ENCODE measurements around the gene COLQ. TPM values are rescaled to one million over a fixed set of nuclear protein-coding genes. Genes with fewer than 3 reads are reported as not detected.

The COLQ gene
- total RNA-seq, 2 experiments from 2014 or later, result 0.25 to 0.62 TPM

- H3K4me3 Mint-ChIP-seq, result no peak overlapping the region
- H3K4me1 Mint-ChIP-seq (ENCODE audit: low read depth), result no peaks in the 10 kb centered on the region
- H3K27ac Mint-ChIP-seq, result no peak overlapping the region
- peaks cover 2% of the 10 kb centered on the region for H3K36me3 Mint-ChIP-seq (ENCODE audit: low read depth)
- no peaks in the 10 kb centered on the region for H3K9me3 Mint-ChIP-seq
- CTCF ChIA-PET, result no interaction called here
- intact Hi-C loops (cut with micrococcal nuclease), result no loop called here
- no peaks in the 10 kb centered on the region for H3K27me3 Mint-ChIP-seq (ENCODE audit: low read depth)
- DNase-seq, result no peak
Measured at GRCh38 chr3:15449489-15450224, 71.8 kb downstream of the COLQ start.

DNA sequence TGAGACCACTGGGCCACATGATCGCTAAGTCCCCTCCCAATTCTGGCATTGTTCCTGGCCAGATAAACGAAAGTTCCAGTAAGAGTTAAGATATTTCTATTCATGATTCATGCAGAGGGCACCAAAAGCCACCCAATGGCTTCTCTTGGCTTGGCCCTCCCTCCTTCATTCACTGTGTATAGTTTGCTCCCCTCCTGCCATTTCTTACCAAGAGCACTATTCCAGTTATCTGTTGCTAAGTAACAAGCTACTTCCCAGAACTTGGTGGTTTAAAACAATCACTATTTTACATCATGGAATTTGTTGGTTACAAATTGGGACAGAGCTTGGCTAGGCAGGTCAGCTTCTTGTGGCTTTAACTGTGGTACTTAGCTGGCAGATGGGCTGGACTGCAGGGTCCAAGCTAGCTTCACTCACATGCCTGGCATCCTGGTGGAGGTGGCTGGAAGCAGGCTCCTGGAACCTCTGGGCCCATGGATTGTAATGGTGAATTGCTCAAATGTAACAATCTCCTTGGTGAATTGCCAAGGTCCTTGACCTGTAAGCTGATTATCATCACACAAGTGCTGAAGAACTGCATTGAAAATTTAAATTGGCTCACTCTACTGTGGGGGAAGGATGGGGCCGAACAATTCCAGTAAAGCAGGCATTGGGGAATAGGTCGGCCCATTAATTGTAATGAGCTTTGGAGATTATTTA is 77.5 kb downstream of the COLQ start:
- peaks cover 31% of the 10 kb centered on the region for H3K36me3 Mint-ChIP-seq (ENCODE audit: low read depth)
- intact Hi-C loops (cut with micrococcal nuclease), result no loop called here
- H3K4me3 Mint-ChIP-seq, result no peak overlapping the region
- DNase-seq, result no peak
- no peak overlapping the region for H3K27ac Mint-ChIP-seq
- CTCF ChIA-PET, result interaction anchor here (0.6 to 0.7 kb wide), 5 partner anchors 13 to 552 kb away, joined by 3 read pairs; no protein-coding TSS in a partner anchor
- H3K4me1 Mint-ChIP-seq (ENCODE audit: low read depth), result peaks cover 1% of the 10 kb centered on the region
- H3K27me3 Mint-ChIP-seq (ENCODE audit: low read depth), result no peaks in the 10 kb centered on the region
- no peaks in the 10 kb centered on the region for H3K9me3 Mint-ChIP-seq

GRCh38 chr3:15440891-15441290 is 80.6 kb downstream of the COLQ start:
- H3K4me3 Mint-ChIP-seq, result no peak overlapping the region
- peaks cover 1% of the 10 kb centered on the region for H3K4me1 Mint-ChIP-seq (ENCODE audit: low read depth)
- DNase-seq, result no peak
- CTCF ChIA-PET, result interaction anchor here (0.6 kb wide), 1 partner anchor 900 kb away, joined by 3 read pairs; no protein-coding TSS in a partner anchor
- no peak overlapping the region for H3K27ac Mint-ChIP-seq
- intact Hi-C loops (cut with micrococcal nuclease), result no loop called here
- H3K27me3 Mint-ChIP-seq (ENCODE audit: low read depth), result no peaks in the 10 kb centered on the region
- peaks cover 46% of the 10 kb centered on the region for H3K36me3 Mint-ChIP-seq (ENCODE audit: low read depth)
- H3K9me3 Mint-ChIP-seq, result no peaks in the 10 kb centered on the region

DNA sequence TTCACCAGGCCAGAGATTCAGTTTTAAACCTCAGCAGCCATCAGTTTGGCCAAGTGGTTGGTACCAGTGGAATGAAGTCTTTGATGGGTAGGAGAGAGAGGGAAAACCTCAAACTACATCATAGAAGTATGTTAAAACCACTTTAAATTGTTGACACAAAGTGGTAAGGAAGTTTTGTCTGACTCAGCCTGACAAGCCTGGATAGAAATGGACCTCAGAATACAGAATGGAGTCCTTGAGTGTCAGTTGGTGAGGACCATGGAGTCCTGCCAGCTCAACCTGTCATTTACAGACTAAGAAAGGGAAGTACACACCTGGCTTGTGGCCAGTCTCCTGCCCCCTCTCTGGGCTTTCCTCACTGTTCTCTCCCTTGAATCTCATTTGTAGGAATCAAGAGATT is 82.0 kb downstream of the COLQ start:
- DNase-seq, result no peak
- Mint-ChIP-seq H3K9me3 (no peaks in the 10 kb centered on the region), H3K27ac (no peak overlapping the region), H3K4me3 (no peak overlapping the region), H3K27me3 (ENCODE audit: low read depth) (no peaks in the 10 kb centered on the region), H3K4me1 (ENCODE audit: low read depth) (peaks cover 1% of the 10 kb centered on the region), H3K36me3 (ENCODE audit: low read depth) (peaks cover 46% of the 10 kb centered on the region)
- intact Hi-C loops (cut with micrococcal nuclease), result no loop called here
- CTCF ChIA-PET, result no interaction called here

- no peaks in the 10 kb centered on the region for H3K9me3 Mint-ChIP-seq
- CTCF ChIA-PET, result no interaction called here
Measured at GRCh38 chr3:15438983-15439382, 82.5 kb downstream of the COLQ start.

DNA sequence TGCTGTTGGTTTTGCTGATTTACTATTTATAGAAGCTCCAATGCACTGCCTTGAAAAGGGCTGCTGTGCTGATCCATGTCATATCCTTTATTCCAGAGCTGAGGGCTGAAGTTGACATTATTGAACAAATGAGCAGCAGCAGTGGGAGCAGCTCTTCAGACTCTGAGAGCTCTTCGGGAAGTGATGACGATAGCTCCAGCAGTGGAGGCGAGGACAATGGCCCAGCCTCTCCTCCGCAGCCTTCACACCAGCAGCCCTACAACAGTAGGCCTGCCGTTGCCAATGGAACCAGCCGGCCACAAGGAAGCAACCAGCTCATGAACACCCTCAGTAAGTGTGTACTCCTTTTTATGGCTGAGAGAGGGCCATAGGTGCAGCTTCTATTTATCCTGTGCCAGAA is 85.3 kb downstream of the COLQ start:
- H3K36me3 Mint-ChIP-seq (ENCODE audit: low read depth), result peaks cover 42% of the 10 kb centered on the region
- intact Hi-C loops (cut with micrococcal nuclease), result no loop called here
- H3K27ac Mint-ChIP-seq, result no peak overlapping the region
- CTCF ChIA-PET, result interaction anchor here (0.6 to 0.7 kb wide), 2 partner anchors 24 to 134 kb away, joined by 3 to 4 read pairs; no protein-coding TSS in a partner anchor
- no peak overlapping the region for H3K4me3 Mint-ChIP-seq
- no peak for DNase-seq
- H3K4me1 Mint-ChIP-seq (ENCODE audit: low read depth), result peaks cover 7% of the 10 kb centered on the region
- H3K9me3 Mint-ChIP-seq, result no peaks in the 10 kb centered on the region
- no peaks in the 10 kb centered on the region for H3K27me3 Mint-ChIP-seq (ENCODE audit: low read depth)

More at GRCh38 chr3:15438983-15439382, 82.5 kb downstream of the COLQ start:
- H3K36me3 Mint-ChIP-seq (ENCODE audit: low read depth), result peaks cover 50% of the 10 kb centered on the region
- H3K4me3 Mint-ChIP-seq, result no peak overlapping the region
- H3K27ac Mint-ChIP-seq, result no peak overlapping the region
- peaks cover 1% of the 10 kb centered on the region for H3K4me1 Mint-ChIP-seq (ENCODE audit: low read depth)
- intact Hi-C loops (cut with micrococcal nuclease), result no loop called here
- no peaks in the 10 kb centered on the region for H3K27me3 Mint-ChIP-seq (ENCODE audit: low read depth)
- no peak for DNase-seq

- Mint-ChIP-seq H3K27me3 (ENCODE audit: low read depth) (no peaks in the 10 kb centered on the region), H3K4me3 (no peak overlapping the region), H3K9me3 (no peaks in the 10 kb centered on the region), H3K27ac (no peak overlapping the region), H3K4me1 (ENCODE audit: low read depth) (peaks cover 11% of the 10 kb centered on the region), H3K36me3 (ENCODE audit: low read depth) (peaks cover 30% of the 10 kb centered on the region)
- intact Hi-C loops (cut with micrococcal nuclease), result no loop called here
- CTCF ChIA-PET, result interaction anchor here (0.8 to 1.4 kb wide), 3 partner anchors 16 to 166 kb away, joined by 3 to 4 read pairs (median 3); no protein-coding TSS in a partner anchor
- no peak for DNase-seq
Measured at GRCh38 chr3:15434756-15435155, 86.8 kb downstream of the COLQ start.

GRCh38 chr3:15433531-15433930 is 88.0 kb downstream of the COLQ start:
- intact Hi-C loops (cut with micrococcal nuclease), result no loop called here
- no peaks in the 10 kb centered on the region for H3K27me3 Mint-ChIP-seq (ENCODE audit: low read depth)
- H3K27ac Mint-ChIP-seq, result no peak overlapping the region
- H3K4me3 Mint-ChIP-seq, result no peak overlapping the region
- no peaks in the 10 kb centered on the region for H3K9me3 Mint-ChIP-seq
- peaks cover 24% of the 10 kb centered on the region for H3K36me3 Mint-ChIP-seq (ENCODE audit: low read depth)
- CTCF ChIA-PET, result interaction anchor here (0.6 kb wide), 1 partner anchor 104 kb away, joined by 3 read pairs; no protein-coding TSS in a partner anchor
- no peak for DNase-seq
- H3K4me1 Mint-ChIP-seq (ENCODE audit: low read depth), result peaks cover 21% of the 10 kb centered on the region

DNA sequence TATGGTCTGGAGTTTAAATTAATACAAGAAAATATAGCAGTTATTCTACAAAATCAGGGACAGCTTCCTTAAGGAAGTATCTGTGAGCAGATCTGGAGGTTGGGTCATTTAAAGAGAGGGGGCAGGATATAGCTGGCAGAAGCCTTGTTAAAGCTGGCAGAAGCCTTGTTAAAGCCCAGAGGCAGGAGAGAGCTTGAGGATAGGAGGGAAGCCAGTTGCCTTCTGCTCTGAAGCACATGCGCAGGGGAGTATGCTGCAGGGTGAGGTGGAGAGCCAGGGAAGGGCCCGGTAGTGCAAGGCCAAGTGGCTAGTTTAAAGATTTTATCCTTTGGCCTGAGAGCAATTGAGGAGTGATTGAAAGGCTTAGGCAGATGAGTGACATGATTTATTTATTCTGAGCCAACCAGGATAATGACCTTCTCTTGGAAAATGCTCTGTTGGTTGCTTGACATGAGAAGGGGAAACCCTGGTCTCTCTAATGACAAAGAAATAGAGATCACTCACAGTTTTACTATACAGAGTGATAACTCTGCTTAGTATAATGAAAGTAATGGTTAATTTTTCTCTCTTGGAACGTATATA is 90.2 kb downstream of the COLQ start:
- CTCF ChIA-PET, result interaction anchor here (0.6 to 2.4 kb wide), 4 partner anchors 12 to 262 kb away, joined by 3 to 10 read pairs (median 4); no protein-coding TSS in a partner anchor
- peak overlapping the region; percentile 34 for H3K27ac Mint-ChIP-seq
- intact Hi-C loops (cut with micrococcal nuclease), result no loop called here

GRCh38 chr3:15430624-15431023 is 90.9 kb downstream of the COLQ start:
- H3K4me3 Mint-ChIP-seq, result no peak overlapping the region
- H3K9me3 Mint-ChIP-seq, result no peaks in the 10 kb centered on the region
- CTCF ChIA-PET, result interaction anchor here (0.6 to 2.4 kb wide), 8 partner anchors 13 to 608 kb away, joined by 3 to 10 read pairs (median 4); no protein-coding TSS in a partner anchor
- no peak overlapping the region for H3K27ac Mint-ChIP-seq
- peaks cover 36% of the 10 kb centered on the region for H3K4me1 Mint-ChIP-seq (ENCODE audit: low read depth)
- intact Hi-C loops (cut with micrococcal nuclease), result no loop called here
- H3K36me3 Mint-ChIP-seq (ENCODE audit: low read depth), result peaks cover 19% of the 10 kb centered on the region
- DNase-seq, result no peak
- H3K27me3 Mint-ChIP-seq (ENCODE audit: low read depth), result no peaks in the 10 kb centered on the region

More for the DNA sequence above, 90.2 kb downstream of the COLQ start:
- no peaks in the 10 kb centered on the region for H3K27me3 Mint-ChIP-seq (ENCODE audit: low read depth)
- H3K4me3 Mint-ChIP-seq, result no peak overlapping the region
- peaks cover 20% of the 10 kb centered on the region for H3K36me3 Mint-ChIP-seq (ENCODE audit: low read depth)
- H3K4me1 Mint-ChIP-seq (ENCODE audit: low read depth), result peaks cover 29% of the 10 kb centered on the region
- no peak for DNase-seq
- no peaks in the 10 kb centered on the region for H3K9me3 Mint-ChIP-seq

DNA sequence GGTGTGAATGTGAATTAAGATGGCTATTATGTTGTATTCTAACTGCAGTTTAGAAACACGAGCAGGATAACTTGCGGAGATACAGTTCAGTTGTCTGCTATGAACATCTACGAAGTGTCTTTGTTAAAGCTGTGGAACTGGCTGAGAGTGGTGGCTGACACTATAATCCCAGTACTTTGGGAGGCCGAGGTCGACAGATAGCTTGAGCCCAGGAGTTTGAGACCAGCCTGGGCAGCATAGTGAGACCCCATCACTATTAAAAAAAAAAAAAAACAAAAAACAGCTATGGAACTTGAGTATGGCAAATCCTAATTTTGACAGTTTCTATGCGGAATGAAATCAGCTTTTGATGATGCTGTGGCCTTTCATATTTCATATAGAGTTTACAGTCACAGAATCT is 92.4 kb downstream of the COLQ start:
- CTCF ChIA-PET, result interaction anchor here (0.5 to 1.2 kb wide), 5 partner anchors 15 to 161 kb away, joined by 3 to 4 read pairs (median 4); no protein-coding TSS in a partner anchor
- DNase-seq, result no peak
- no peaks in the 10 kb centered on the region for H3K27me3 Mint-ChIP-seq (ENCODE audit: low read depth)
- peak overlapping the region; percentile 90 for H3K4me3 Mint-ChIP-seq
- H3K4me1 Mint-ChIP-seq (ENCODE audit: low read depth), result peaks cover 41% of the 10 kb centered on the region
- no peak overlapping the region for H3K27ac Mint-ChIP-seq
- H3K36me3 Mint-ChIP-seq (ENCODE audit: low read depth), result peaks cover 20% of the 10 kb centered on the region
- intact Hi-C loops (cut with micrococcal nuclease), result loop anchor here (5.0 kb wide), 3 partner anchors 383 to 777 kb away; partner anchors contain the start of genes CCDC174 and NR2C2
- no peaks in the 10 kb centered on the region for H3K9me3 Mint-ChIP-seq

DNA sequence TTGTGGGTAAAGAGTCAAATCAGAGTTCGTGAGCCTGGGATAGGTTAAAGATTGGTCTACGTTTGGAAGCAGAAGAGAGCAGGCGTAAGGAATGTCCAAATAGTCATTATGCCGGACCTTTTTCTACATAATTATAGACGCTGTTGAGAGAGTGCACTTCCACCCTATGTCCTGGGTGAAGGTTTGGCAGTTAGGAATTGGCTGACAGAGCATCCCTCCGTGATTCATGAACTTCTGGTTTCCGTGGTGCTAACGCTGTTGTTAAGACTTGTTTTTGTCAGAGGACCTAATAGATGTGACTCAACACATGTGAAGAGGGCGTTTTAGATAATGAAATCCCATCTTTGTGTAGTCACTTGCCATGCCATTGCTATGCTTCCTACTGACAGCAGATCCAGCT is 93.0 kb downstream of the COLQ start:
- H3K36me3 Mint-ChIP-seq (ENCODE audit: low read depth), result peaks cover 21% of the 10 kb centered on the region
- H3K4me3 Mint-ChIP-seq, result peak overlapping the region; percentile 90
- CTCF ChIA-PET, result interaction anchor here (1.0 to 1.2 kb wide), 2 partner anchors 128 to 161 kb away, joined by 4 read pairs; no protein-coding TSS in a partner anchor
- H3K4me1 Mint-ChIP-seq (ENCODE audit: low read depth), result peaks cover 41% of the 10 kb centered on the region
- intact Hi-C loops (cut with micrococcal nuclease), result loop anchor here (5.0 kb wide), 3 partner anchors 384 to 776 kb away; partner anchors contain the start of genes CCDC174 and NR2C2
- DNase-seq, result peak; percentile 50
- no peaks in the 10 kb centered on the region for H3K27me3 Mint-ChIP-seq (ENCODE audit: low read depth)
- no peaks in the 10 kb centered on the region for H3K9me3 Mint-ChIP-seq
- H3K27ac Mint-ChIP-seq, result peak overlapping the region; percentile 91
